GM04504 (cell line): ENCODE data around the gene HUNK.
"Not testable (repeated sequence)": the region's sequence is repeated elsewhere in the genome, so short reads cannot be mapped to it uniquely, and the experiment has no call there.

Experiments
- DNase-seq: peaks from one replicate; pipeline ENCODE4 v3.0.0-alpha.2; 2012; ENCODE audit warnings: low read depth

Gene HUNK

GRCh38 chr21:31921079-31921478 is 48.3 kb downstream of the HUNK start:
- DNase-seq, result no peak

DNA sequence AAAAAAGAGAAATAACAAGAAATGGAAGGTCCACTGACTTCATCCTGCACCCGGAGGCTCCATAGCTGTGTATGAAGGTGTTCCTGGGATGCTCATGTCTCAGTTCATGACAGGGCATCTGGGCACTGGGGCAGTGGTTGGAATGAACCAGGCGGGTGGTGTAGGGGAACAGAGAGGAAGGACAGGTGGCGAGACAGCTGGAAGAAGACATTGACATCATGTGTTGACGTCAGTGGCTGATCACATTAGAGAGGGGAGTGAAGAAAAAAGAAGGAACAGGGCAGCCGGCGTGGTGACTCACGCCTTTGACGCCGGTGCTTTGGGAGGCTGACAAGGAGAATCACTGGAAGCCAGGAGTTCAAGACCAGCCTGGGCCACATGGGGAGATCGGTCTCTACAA is 50.1 kb downstream of the HUNK start:
- no peak for DNase-seq

GRCh38 chr21:31923756-31924155 is 50.9 kb downstream of the HUNK start:
- no peak for DNase-seq

GRCh38 chr21:31924548-31924947 is 51.7 kb downstream of the HUNK start:
- no peak for DNase-seq

DNA sequence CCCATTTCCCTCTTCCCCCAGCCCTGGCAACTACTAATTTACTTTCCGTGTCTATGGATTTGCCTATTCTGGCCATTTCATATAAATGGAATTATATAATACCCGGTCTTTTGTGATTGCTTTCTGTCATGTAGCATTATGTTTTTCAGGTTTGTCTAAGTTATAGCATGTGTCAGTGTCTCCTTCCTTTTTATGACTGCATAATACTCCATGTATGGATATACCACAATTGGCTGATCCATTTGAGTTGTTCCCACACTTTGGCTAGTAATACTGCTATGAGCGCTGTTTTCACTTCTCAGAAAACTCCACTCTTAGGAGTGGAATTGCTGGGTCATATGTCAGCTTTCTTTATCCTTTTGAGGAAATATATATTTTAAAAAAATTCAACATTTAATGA is 53.7 kb downstream of the HUNK start:
- DNase-seq, result no peak

GRCh38 chr21:31927689-31928353 is 55.0 kb downstream of the HUNK start:
- no peak for DNase-seq

- DNase-seq, result no peak
Measured at GRCh38 chr21:31928656-31929055, 55.8 kb downstream of the HUNK start.

GRCh38 chr21:31929548-31929947 is 56.7 kb downstream of the HUNK start:
- no peak for DNase-seq

- DNase-seq, result no peak
Measured at GRCh38 chr21:31930001-31930400, 57.2 kb downstream of the HUNK start.

- no peak for DNase-seq
Measured at GRCh38 chr21:31931644-31932469, 59.0 kb downstream of the HUNK start.

- DNase-seq, result no peak
Measured at GRCh38 chr21:31932470-31932764, 59.6 kb downstream of the HUNK start.

DNA sequence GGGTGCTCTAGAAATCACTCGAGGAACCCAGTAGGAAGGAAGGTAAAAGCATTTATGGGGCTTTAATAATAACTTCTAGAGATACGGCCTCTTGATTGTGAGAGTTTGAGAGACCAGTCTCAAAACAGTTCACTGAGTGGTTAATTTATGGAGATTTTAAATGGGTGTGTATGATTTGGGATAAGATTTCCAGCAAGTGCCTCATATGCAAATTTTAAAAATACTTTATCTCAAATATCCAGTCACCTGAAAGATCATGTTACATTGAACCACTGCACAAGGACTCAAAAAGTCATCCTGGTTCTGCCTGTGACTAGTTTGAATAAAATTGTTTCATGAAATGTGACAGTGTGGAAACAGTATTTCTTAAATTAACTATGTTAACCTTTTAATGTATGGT is 64.5 kb downstream of the HUNK start:
- DNase-seq, result no peak

DNA sequence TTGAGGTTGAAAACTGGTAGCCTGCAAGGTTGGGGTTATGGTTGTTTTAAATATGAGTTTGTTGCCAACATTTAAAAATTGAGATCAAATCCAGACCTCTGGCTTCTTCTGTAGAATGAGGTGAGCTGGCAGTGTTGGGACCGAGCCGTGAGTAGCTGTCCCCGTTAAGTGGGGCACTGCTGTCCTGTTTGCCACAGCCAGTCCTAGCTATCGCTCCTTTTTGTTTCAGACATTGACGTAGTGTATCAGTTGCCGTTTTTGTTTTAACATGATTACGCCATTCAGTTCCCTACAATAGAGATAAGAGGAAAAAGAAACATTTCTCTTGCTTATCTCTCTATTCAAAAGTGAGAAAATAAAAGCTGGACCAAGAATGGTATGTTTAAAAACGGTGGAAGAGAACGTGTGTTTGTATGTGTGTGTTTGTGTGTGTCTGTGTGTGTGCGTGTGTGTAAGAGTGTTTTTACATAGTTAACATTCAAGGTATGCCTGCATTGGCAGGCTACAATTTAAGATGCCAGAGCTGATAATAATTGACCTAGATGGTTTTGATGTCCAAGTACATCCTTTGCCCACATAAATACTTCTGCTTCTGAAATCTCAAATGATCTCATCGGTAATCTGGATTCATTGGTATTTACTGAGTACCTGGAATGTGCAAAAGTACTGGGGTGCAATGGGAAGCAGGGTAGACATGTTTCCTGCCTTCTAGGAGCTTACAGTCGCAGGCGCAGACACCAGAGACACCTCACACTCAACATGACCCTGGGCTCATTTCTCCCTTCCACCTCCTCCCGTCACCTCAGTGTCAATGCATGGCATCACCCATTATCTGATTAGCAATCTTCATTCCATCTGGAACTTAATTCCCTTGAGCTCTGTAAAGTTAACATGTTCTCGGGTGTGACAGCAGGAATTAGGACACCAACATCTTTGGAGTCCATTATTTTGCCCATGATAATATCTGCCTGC is 65.8 kb downstream of the HUNK start:
- no peak for DNase-seq

- DNase-seq, result no peak
Measured at GRCh38 chr21:31941694-31942093, 68.9 kb downstream of the HUNK start.

DNA sequence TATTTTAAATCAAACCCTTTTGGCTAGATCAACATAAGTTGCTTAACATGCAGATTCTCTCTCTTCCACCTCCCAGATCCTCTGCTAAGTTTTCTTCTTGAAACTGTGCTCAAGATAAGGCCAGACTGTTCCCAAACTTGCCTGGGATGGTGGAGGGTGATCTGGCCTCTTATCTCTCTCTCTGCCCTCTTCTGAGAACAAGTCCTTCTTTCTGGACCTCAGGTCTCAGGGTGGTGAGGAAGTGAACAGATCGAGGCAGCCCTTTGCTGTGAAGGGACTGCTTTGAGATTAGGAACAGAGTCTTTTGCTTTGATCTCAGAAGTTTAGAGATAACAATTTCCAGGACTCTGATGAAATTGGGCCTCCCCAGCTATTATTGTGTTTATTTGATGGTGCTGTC is 70.7 kb downstream of the HUNK start:
- DNase-seq, result no peak

- no peak for DNase-seq
Measured at GRCh38 chr21:31945141-31945540, 72.3 kb downstream of the HUNK start.

DNA sequence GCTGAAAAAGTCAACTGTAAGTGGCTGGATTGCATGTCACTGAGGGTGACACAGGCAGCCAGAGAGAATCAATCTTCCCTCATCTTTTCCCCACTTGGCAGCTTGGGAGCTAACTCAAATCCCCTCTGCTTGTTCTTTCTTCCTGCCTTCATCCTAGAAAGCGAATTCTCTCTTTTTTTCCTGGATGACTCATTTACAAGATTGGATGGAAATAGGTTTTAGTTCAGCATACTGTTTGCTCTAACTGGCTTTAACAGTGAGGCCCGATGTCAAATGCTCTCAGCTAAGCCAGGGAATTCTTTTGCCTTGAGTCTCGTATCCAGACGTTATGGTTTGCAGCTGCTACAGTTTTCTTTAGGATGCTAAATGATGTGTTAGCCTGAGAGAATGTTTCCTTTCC is 72.7 kb downstream of the HUNK start:
- peak; percentile 73 for DNase-seq

- no peak for DNase-seq
Measured at GRCh38 chr21:31946231-31946630, 73.4 kb downstream of the HUNK start.

GRCh38 chr21:31946876-31947550 is 74.2 kb downstream of the HUNK start:
- not testable (repeated sequence) for DNase-seq

- no peak for DNase-seq
Measured at GRCh38 chr21:31948676-31949075, 75.9 kb downstream of the HUNK start.

DNA sequence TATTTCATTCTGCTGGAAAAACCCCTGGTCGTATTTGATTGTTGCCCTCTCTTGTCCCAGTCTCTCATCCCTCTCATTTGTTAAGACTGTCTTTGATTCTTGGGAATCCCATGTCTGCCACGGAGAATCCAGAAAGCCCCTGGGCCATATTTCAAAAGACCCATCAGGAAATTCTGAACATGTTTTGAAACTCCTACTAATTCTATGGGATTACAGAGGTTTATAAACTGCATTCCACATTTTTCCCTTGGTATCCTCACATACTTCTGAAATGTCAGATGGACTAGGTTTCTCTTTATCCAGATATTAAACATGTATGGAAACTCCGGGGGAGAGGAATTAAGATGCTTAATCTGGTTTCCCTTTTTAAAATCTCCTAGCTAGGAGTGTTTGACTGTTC is 80.0 kb downstream of the HUNK start:
- DNase-seq, result no peak

GRCh38 chr21:31957631-31958030 is 84.8 kb downstream of the HUNK start:
- DNase-seq, result no peak
